ENCODE data around the gene ZNF334. TPM values are rescaled to one million over a fixed set of nuclear protein-coding genes. Genes with fewer than 3 reads are reported as not detected.

Gene ZNF334
- total RNA-seq, 4 donors from 2014 or later: 0.47 to 2.6 (median 1.4) TPM

GRCh38 chr20:46552460-46553420 lies 39.4 kb upstream of the ZNF334 start:
- H3K4me1 ChIP-seq: no peaks in the 10 kb centered on the region
- H3K36me3 ChIP-seq: no peaks in the 10 kb centered on the region
- no peak overlapping the region for H3K4me3 ChIP-seq
- peaks cover 5% of the 10 kb centered on the region for H3K27me3 ChIP-seq
- H3K27ac ChIP-seq: no peak overlapping the region
- 77% methylated on average over 4 of the region's 4 CpGs for WGBS
- H3K9me3 ChIP-seq: no peaks in the 10 kb centered on the region
- no peak for TF ChIP-seq POLR2AphosphoS5 (IDR thresholded peaks at IDR 0.05)
- no peak for TF ChIP-seq EP300 (IDR thresholded peaks at IDR 0.05)
- TF ChIP-seq CTCF (IDR thresholded peaks at IDR 0.05): no peak
- TF ChIP-seq POLR2A (IDR thresholded peaks at IDR 0.05): no peak
- DNase-seq (ENCODE audit: low spot score in 2 of 2): no peak

GRCh38 chr20:46551522-46552381 lies 38.4 kb upstream of the ZNF334 start:
- Histone ChIP-seq H3K4me3 (no peak overlapping the region), H3K27me3 (peaks cover 5% of the 10 kb centered on the region), H3K36me3 (no peaks in the 10 kb centered on the region), H3K27ac (no peak overlapping the region), H3K4me1 (no peaks in the 10 kb centered on the region), H3K9me3 (no peaks in the 10 kb centered on the region)
- TF ChIP-seq POLR2A (IDR thresholded peaks at IDR 0.05) (no peak), POLR2AphosphoS5 (IDR thresholded peaks at IDR 0.05) (no peak), EP300 (IDR thresholded peaks at IDR 0.05) (no peak), CTCF (IDR thresholded peaks at IDR 0.05) (no peak)
- no peak for DNase-seq (ENCODE audit: low spot score in 2 of 2)
- 66% methylated on average over 12 of the region's 12 CpGs for WGBS

GRCh38 chr20:46550461-46550860 lies 37.1 kb upstream of the ZNF334 start, which contains the start of gene OCSTAMP:
Gene OCSTAMP, minus strand, starts transcription at chr20:46550654. Its CDS starts 94 bp downstream, at chr20:46550560.
- Histone ChIP-seq H3K36me3 (no peaks in the 10 kb centered on the region), H3K9me3 (no peaks in the 10 kb centered on the region), H3K27me3 (peaks cover 11% of the 10 kb centered on the region), H3K4me3 (no peak within 1 kb of the TSS), H3K4me1 (no peaks in the 10 kb centered on the region), H3K27ac (no peak within 1 kb of the TSS)
- DNase-seq (ENCODE audit: low spot score in 2 of 2): no peak
- TF ChIP-seq CTCF (IDR thresholded peaks at IDR 0.05): no peak
- WGBS: 52% methylated on average over 3 of the region's 9 CpGs

- H3K4me3 ChIP-seq: no peak overlapping the region
- H3K36me3 ChIP-seq: no peaks in the 10 kb centered on the region
- TF ChIP-seq POLR2A (IDR thresholded peaks at IDR 0.05) (no peak), CTCF (IDR thresholded peaks at IDR 0.05) (no peak), EP300 (IDR thresholded peaks at IDR 0.05) (no peak), POLR2AphosphoS5 (IDR thresholded peaks at IDR 0.05) (no peak)
- no peak overlapping the region for H3K27ac ChIP-seq
- H3K27me3 ChIP-seq: peaks cover 14% of the 10 kb centered on the region
- no peak for DNase-seq (ENCODE audit: low spot score in 2 of 2)
- 87% methylated on average over 4 of the region's 4 CpGs for WGBS
- H3K4me1 ChIP-seq: no peaks in the 10 kb centered on the region
- no peaks in the 10 kb centered on the region for H3K9me3 ChIP-seq
Observed at GRCh38 chr20:46549188-46549972, 36.0 kb upstream of the ZNF334 start.
